Hepatocyte (in vitro differentiated cells): ENCODE results near the gene CPED1. TPM values are rescaled to one million over a fixed set of nuclear protein-coding genes. Genes with fewer than 3 reads are reported as not detected.

Source experiments
- DNase-seq: peaks from one replicate; pipeline ENCODE4 v3.0.0-alpha.2; 2016; ENCODE audit warnings: low spot score
- H2AFZ ChIP-seq: fragments of 200-600 bp; sonication (generic); 2 replicates; pipeline ENCODE4 v1.6.0; 2016; ENCODE audit warnings: antibody characterized with exemption, mild to moderate bottlenecking
- H3K27ac ChIP-seq: fragments of 200-600 bp; sonication (generic); 2 replicates; pipeline ENCODE4 v1.5.1; 2016; ENCODE audit warnings: mild to moderate bottlenecking
- H3K27me3 ChIP-seq: fragments of 200-600 bp; sonication (generic); 2 replicates; pipeline ENCODE4 v1.6.1; 2016
- H3K36me3 ChIP-seq: fragments of 200-600 bp; sonication (generic); replicated peaks from 2 replicates; pipeline ENCODE4 v1.5.1; 2016; ENCODE audit warnings: low read depth; ENCODE audit not compliant: insufficient read depth
- H3K4me1 ChIP-seq: fragments of 200-600 bp; sonication (generic); 2 replicates; pipeline ENCODE4 v1.5.1; 2016; ENCODE audit warnings: mild to moderate bottlenecking, moderate library complexity; ENCODE audit not compliant: insufficient read depth
- H3K4me2 ChIP-seq: fragments of 200-600 bp; sonication (generic); 2 replicates; pipeline ENCODE4 v1.6.0; 2016
- H3K4me3 ChIP-seq: fragments of 200-600 bp; sonication (generic); 2 replicates; pipeline ENCODE4 v1.5.1; 2016; ENCODE audit warnings: mild to moderate bottlenecking
- H3K79me2 ChIP-seq: fragments of 200-600 bp; sonication (generic); 2 replicates; pipeline ENCODE4 v1.6.0; 2017; ENCODE audit warnings: mild to moderate bottlenecking
- H3K9me2 ChIP-seq: fragments of 200-600 bp; sonication (generic); replicated peaks from 2 replicates; pipeline ENCODE4 v1.6.0; 2017; ENCODE audit warnings: mild to moderate bottlenecking; ENCODE audit not compliant: insufficient read depth
- H3K9me3 ChIP-seq: fragments of 200-600 bp; sonication (generic); 2 replicates; pipeline ENCODE4 v1.5.1; 2016; ENCODE audit warnings: low read depth, mild to moderate bottlenecking
- H4K20me1 ChIP-seq: fragments of 200-600 bp; sonication (generic); 2 replicates; pipeline ENCODE4 v1.6.0; 2016; ENCODE audit warnings: mild to moderate bottlenecking; ENCODE audit not compliant: insufficient read depth, poor library complexity, severe bottlenecking
- EZH2 ChIP-seq: fragments of 200-600 bp; sonication (generic); IDR thresholded peaks from 2 replicates; pipeline ENCODE4 v1.6.1; 2016; ENCODE audit warnings: antibody characterized with exemption, mild to moderate bottlenecking, borderline replicate concordance
- EZH2phosphoT487 ChIP-seq: fragments of 200-600 bp; sonication (generic); IDR thresholded peaks from one replicate; pipeline ENCODE4 v1.6.1; 2018; ENCODE audit warnings: antibody characterized with exemption, mild to moderate bottlenecking, low read depth, moderate library complexity; ENCODE audit not compliant: unreplicated experiment, severe bottlenecking
- WGBS: methylation state at CpG from one replicate; pipeline ENCODE4 v1.1.6; 2016; ENCODE audit warnings: low lambda C conversion rate; ENCODE audit errors: missing lambda C conversion rate; 5-methylcytosine and 5-hydroxymethylcytosine counted together
- polyA plus RNA-seq: library from polyadenylated mRNA; unstranded; fragments of >200 nt; fragmentation: Nextera tagmentation; extraction: Ambion mirVana; gene quantifications from 2 replicates; pipeline ENCODE4 v1.2.1, GENCODE V29; 2016
- total RNA-seq: library from RNA; depleted of rRNA; stranded (reverse); fragments of >200 nt; gene quantifications from 2 replicates; pipeline ENCODE4 v1.2.3, GENCODE V29; 2014
- TF ChIP-seq, protein P1 (sequence below): fragments of 200-600 bp; sonication (generic); IDR thresholded peaks from 2 replicates; pipeline ENCODE4 v1.5.1; 2016; ENCODE audit warnings: antibody characterized with exemption, mild to moderate bottlenecking; ENCODE audit not compliant: poor library complexity

The CPED1 gene
- total and polyA plus RNA-seq, 2 experiments from 2014 or later, result 10.1 to 30.5 TPM

DNA sequence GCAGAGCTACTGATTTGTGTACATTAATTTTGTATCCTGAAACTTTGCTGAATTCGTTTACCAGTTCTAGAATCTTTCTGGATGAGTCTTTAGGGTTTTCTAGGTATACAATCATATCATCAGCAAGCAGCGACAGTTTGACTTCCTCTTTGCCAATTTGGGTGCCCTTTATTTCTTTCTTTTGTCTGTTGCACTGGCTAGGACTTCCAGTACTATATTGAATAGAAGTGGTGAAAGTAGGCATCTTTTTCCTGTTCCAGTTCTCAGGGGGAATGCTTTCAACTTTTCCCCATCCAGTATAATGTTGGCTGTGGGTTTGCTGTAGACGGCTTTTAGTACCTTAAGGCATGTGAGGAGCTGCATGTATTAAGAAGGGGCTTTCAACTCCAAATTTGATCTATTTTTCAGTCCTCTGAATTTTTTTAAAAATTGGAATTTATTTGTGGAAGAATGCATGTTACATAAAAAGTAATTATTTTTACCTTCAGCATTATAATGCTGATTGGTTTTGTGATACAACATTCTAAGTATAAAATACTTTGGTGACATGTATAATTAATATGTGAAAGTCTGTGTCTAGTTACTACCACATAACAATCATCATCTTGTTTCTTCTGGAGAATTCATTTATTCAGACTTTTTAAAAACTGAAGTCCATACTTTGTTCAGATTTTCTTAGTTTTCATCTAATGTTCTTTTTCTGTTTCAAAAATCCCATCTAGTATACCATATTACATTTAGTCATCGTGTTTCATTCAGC, 49.6 kb downstream of the CPED1 start:
- H3K79me2 ChIP-seq, result no peaks in the 10 kb centered on the region
- peaks cover 5% of the 10 kb centered on the region for H3K4me1 ChIP-seq
- no peaks in the 10 kb centered on the region for H3K36me3 ChIP-seq
- no peaks in the 10 kb centered on the region for H3K27me3 ChIP-seq
- DNase-seq, result no peak
- TF ChIP-seq EZH2phosphoT487, result no peak
- TF ChIP-seq EZH2, result no peak
- TF ChIP-seq, protein P1, sequence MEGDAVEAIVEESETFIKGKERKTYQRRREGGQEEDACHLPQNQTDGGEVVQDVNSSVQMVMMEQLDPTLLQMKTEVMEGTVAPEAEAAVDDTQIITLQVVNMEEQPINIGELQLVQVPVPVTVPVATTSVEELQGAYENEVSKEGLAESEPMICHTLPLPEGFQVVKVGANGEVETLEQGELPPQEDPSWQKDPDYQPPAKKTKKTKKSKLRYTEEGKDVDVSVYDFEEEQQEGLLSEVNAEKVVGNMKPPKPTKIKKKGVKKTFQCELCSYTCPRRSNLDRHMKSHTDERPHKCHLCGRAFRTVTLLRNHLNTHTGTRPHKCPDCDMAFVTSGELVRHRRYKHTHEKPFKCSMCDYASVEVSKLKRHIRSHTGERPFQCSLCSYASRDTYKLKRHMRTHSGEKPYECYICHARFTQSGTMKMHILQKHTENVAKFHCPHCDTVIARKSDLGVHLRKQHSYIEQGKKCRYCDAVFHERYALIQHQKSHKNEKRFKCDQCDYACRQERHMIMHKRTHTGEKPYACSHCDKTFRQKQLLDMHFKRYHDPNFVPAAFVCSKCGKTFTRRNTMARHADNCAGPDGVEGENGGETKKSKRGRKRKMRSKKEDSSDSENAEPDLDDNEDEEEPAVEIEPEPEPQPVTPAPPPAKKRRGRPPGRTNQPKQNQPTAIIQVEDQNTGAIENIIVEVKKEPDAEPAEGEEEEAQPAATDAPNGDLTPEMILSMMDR, result no peak
- H3K4me3 ChIP-seq, result no peak overlapping the region
- no peaks in the 10 kb centered on the region for H4K20me1 ChIP-seq
- H3K9me3 ChIP-seq, result no peaks in the 10 kb centered on the region
- H3K9me2 ChIP-seq, result no peaks in the 10 kb centered on the region
- H3K4me2 ChIP-seq, result no peak overlapping the region
- WGBS, result 85% methylated on average over 4 of the region's 4 CpGs
- no peak overlapping the region for H3K27ac ChIP-seq
- H2AFZ ChIP-seq, result no peak overlapping the region

DNA sequence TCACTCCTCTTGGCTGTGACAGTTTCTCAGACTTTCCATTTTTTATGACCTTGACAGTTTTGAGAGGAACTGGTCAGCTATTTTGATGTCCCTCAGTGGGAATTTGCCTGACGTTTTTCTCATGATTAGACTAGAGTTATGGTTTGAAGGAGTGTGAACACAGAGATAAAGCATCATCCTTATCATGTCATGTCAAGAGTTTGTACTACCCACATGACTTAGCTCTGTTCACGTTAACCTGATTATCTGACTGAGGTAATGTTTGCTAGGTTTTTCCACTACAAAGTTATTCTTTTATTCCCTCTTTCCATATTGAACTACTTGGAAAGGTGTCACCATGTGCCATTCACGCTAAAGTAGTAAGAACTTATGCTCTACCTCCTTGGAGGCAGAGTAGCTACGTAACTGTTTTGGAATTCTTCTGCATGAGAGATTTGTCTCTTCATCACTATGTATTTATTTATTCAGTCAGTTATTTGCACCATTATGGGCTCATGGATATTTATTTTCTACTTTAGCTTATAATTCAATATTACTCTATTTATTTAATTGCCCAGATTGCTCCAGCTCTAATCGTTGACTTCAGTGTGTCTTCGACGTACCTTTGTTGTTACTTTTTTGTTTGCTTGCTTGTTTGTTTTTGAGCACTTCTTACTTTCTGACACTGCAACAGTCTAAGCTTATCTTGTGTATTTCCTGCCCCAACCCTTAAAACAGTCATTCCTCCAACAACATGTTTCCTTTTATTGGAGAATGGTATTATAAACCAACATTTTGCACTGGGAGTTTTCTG, 50.4 kb downstream of the CPED1 start:
- Histone ChIP-seq H3K9me2 (no peaks in the 10 kb centered on the region), H3K4me1 (peaks cover 5% of the 10 kb centered on the region), H3K9me3 (no peaks in the 10 kb centered on the region), H2AFZ (no peak overlapping the region), H3K27ac (no peak overlapping the region), H3K36me3 (no peaks in the 10 kb centered on the region), H3K4me3 (no peak overlapping the region), H4K20me1 (no peaks in the 10 kb centered on the region), H3K79me2 (no peaks in the 10 kb centered on the region), H3K4me2 (no peak overlapping the region), H3K27me3 (no peaks in the 10 kb centered on the region)
- DNase-seq, result no peak
- 65% methylated on average over 7 of the region's 7 CpGs for WGBS
- TF ChIP-seq, protein P1, result no peak
- TF ChIP-seq EZH2phosphoT487 (no peak), EZH2 (no peak)

DNA sequence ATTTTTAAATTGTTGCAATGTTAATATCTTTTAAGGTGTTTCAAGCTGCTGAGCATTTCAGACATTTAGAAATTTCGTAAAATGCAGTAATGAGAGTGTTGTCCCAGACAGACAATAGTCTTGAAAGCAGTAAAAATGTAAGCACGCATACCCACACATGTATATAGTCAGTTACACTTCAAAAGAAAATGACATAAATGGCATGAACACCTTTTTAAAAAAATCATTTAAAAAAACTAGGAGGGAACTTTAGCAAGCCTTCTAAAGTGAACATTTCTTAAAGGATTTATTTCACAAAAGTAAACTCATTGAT, 51.0 kb downstream of the CPED1 start:
- 71% methylated on average over 2 of the region's 2 CpGs for WGBS
- no peak for DNase-seq

More for the DNA sequence above, 51.0 kb downstream of the CPED1 start:
- no peaks in the 10 kb centered on the region for H3K36me3 ChIP-seq
- H3K9me3 ChIP-seq, result no peaks in the 10 kb centered on the region
- no peaks in the 10 kb centered on the region for H3K79me2 ChIP-seq
- H3K4me3 ChIP-seq, result no peak overlapping the region
- no peak overlapping the region for H2AFZ ChIP-seq
- H4K20me1 ChIP-seq, result no peaks in the 10 kb centered on the region
- no peak overlapping the region for H3K4me2 ChIP-seq
- H3K27me3 ChIP-seq, result no peaks in the 10 kb centered on the region
- H3K4me1 ChIP-seq, result peaks cover 5% of the 10 kb centered on the region
- TF ChIP-seq EZH2, result no peak
- no peak for TF ChIP-seq EZH2phosphoT487
- TF ChIP-seq, protein P1, result no peak
- no peaks in the 10 kb centered on the region for H3K9me2 ChIP-seq
- no peak overlapping the region for H3K27ac ChIP-seq
